Activated CD4-positive, CD25-positive, alpha-beta regulatory T cell (primary cell): ENCODE results near the gene UNC45B.
"Not testable (repeated sequence)": the region's sequence is repeated elsewhere in the genome, so short reads cannot be mapped to it uniquely, and the experiment has no call there.

ENCODE experiments used
- DNase-seq, 4 experiments: peaks; one replicate each; lab custom pipeline; 2025; lab: John Stamatoyannopoulos, UW

UNC45B gene, protein sequence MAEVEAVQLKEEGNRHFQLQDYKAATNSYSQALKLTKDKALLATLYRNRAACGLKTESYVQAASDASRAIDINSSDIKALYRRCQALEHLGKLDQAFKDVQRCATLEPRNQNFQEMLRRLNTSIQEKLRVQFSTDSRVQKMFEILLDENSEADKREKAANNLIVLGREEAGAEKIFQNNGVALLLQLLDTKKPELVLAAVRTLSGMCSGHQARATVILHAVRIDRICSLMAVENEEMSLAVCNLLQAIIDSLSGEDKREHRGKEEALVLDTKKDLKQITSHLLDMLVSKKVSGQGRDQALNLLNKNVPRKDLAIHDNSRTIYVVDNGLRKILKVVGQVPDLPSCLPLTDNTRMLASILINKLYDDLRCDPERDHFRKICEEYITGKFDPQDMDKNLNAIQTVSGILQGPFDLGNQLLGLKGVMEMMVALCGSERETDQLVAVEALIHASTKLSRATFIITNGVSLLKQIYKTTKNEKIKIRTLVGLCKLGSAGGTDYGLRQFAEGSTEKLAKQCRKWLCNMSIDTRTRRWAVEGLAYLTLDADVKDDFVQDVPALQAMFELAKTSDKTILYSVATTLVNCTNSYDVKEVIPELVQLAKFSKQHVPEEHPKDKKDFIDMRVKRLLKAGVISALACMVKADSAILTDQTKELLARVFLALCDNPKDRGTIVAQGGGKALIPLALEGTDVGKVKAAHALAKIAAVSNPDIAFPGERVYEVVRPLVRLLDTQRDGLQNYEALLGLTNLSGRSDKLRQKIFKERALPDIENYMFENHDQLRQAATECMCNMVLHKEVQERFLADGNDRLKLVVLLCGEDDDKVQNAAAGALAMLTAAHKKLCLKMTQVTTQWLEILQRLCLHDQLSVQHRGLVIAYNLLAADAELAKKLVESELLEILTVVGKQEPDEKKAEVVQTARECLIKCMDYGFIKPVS

DNA sequence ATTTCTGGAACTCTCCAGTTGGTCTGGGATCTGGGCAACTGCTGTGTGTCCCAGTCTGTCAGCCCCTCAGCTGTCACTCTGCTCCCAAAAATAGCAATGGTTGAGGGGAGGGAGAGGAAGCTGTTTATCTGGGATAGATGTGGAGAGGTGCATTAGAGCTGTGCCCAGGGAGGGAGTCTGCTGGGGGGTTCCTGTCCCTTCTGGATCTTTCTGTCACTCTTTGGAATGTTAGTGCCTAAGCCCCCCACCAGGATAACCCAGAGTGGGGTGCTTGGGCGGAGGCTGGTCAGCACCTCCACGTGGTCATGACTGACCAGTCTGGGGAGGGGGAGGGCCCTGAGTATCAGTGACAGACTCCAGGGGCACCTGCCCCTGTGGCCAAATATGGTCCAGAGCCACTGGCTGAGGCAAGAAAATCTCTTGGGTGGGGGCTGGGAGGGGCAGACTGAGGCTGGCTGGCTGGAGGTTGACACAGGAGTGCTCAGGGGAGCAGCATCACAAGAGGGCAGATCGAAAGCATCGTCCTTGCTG is at the start of gene UNC45B:
UNC45B (plus strand) TSS at position 443 of the 531 bp plus-strand sequence. CDS start 447 bp downstream, outside the sequence.
- DNase-seq = no peak

DNA sequence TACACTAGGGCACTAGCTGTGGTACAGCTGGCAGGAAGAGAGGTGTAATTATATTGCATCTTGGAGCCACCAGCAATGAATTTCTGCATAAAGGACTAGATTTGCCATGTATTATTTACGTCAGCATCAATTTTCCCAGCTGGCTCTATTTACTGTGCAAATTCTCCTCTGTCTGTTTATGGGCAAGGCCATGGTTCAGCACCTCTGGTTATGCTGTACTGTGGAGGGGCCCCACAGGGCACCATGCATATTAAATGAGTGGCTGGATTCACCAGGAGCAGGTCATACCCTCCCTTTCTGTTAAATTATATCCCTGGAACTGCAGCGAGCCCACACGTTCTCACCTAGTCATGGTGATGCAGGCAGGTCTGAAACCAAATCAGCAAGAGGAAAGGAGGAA is 47.7 kb upstream of the UNC45B start:
- no peak for DNase-seq

DNA sequence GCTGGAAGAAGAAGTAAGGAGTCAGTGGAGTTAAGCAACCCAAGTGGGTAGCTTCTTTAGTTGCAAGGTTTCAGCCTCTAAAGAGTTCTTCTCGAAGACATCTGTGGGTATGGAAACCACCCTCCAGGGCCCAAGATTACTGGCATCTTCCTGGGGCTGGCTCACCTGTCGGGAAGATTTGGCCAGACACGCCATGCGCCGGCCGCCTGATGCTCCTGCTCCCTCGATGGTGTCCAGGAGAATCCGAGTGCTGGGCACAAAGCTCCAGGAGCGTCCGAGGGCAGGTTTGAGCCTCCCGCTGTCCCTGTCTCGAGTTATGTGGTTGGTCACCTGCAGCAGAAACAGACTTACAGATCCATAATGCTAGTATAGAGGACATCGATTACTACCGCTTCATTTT is 46.6 kb upstream of the UNC45B start:
- no peak for DNase-seq

DNA sequence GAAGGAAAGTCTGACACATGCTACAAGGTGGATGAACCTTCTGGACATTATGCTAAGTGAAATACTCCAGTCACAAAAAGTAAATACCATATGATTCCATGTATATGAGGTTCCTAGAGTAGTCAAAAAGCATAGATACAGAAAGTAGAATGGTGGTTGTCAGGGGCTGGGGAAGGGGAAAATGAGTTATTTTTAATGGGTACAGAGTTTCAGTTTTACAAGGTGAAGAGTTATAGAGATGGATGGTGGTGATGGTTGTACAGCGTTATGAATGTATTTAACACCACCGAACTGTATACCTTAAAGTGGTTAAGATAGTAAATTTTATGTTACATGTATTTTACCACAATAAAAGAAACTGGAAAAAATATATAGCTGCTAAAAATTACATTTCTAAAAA is 45.9 kb upstream of the UNC45B start:
- no peak for DNase-seq

DNA sequence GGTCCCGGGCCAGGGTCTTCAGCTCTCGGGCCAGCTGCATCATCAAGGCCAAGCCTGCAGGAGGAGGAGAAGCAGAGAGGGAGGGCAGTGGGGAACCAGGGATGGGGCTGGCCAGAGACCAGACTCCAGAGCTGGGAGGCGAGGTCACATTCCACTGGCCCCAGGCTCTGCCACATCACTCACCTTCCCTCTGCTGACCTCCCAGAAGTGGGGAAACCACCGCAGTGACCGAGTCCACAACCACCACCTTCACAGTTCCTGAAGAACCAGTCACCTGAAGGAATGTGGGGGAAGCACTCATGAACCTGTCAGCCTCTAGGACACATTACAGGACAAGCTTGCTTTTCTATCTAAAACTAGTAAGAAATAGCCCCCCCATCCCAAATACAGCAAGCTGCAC is 44.3 kb upstream of the UNC45B start:
- no peak for DNase-seq

DNA sequence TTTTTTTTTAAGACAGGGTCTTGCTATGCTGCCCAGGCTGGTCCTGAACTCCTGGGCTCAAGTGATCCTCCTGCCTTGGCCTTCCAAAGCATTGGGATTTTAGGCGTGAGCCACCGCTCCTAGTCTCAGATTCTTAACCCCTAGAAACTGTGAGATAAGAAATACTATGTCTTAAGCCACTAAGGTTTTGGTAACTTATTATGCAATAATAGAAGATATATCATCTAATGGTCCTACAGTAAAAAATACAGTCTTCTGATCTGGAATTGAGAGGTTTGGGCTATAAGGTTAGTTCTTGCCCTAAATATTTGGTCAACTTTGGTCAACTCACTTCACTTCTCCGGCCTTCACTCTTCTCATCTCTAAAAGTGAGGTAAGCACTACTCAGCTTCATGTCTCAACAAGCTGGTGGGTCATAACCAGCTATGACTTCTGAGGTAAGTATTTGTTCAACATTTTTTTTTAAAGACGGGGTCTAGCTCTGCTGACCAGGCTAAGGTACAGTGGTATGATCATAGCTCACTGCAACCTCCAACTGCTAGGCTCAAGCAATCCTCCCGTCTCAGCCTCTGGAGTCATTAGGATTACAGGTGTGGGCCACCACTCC is 42.7 kb upstream of the UNC45B start:
- no peak for DNase-seq

DNA sequence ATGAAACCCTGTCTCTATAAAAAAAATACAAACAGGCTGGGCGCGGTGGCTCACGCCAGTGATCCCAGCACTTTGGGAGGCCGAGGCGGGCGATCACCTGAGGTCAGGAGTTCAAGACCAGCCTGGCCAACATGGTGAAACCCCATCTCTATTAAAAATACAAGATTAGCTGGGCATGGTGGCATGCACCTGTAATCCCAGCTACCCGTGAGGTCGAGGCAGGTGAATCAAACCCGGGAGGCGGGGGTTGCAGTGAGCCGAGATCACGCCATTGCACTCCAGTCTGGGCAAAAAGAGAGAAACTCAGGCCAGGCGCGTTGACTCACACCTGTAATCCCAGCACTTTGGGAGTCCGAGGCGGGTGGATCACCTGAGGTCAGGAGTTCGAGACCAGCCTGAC is 36.8 kb upstream of the UNC45B start:
- DNase-seq = not testable (repeated sequence)

DNA sequence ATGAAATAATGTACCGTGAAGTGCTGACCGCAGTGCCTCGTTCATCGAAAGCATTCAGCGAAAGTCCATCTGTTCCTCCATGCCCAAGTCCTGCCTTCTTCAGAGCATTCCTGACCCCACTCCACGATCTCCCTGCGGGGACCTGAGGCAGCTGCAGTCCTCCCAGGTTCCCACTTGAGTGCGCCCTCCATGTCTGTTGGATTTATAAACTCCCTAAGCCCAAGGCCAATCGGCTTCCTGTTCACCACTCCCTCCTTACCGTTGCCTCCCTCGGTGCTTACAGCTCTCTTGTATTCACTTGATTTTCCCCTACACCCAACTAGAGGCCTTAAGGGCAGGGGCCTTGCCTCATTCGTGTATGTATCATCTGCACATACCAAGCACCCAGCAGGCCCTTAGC is 30.8 kb upstream of the UNC45B start:
- DNase-seq = no peak

DNA sequence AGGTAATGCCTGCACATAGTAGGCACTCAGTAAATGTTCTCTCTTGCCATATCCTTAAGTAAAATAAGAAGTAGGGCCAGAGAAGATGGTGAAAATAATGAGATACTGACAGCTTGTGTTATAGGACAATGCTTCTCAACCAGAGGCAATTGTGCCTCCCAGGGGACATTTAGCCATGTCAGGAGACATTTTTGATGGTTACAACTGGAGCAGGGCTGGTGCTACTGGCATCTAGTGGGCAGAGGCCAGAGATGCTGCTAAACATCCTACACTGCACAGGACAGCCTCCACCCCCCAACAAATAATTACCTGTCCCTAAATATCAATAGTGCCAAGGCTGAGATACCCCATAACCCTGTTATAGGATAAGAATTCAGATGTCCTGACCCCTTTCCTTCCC is 29.6 kb upstream of the UNC45B start:
- DNase-seq = no peak

DNA sequence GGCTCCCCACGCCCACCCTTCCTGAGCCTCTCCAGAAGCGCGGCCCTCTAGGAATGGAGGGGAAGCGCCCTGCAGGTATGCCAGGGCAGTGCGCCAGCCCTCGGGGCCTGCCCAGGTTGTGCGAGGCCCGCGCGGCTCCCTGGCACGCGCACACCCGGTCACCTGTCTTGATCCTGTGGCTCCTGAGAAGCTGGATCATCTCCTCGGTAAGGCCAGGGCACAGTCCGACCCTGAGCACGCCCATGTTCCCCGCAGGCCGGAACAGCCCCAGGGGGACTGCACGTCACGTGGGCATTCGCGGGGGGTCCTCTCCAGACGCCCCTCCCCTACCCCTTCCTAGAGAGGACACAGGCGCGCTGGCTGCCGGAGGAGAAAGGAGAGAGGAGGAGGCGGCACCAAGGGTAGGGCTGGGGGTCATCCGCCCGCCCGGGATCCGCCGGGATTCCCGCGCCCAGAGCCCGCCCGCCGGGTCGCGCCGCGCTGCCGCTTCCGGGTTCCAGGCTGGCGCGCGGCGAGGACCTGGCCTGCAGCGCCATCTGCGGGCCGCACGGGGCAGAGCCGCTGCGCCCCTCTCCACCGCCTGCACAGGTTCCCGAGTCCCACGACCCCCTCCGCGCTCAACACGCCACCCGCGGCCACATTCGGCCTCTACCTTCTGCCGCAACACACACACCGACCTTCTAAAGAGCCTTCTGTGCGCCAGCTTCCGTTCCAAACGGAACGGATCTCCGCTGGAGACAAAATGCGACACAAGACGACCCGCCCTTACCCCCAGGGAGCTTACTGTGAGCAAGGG is 28.0 kb upstream of the UNC45B start, which contains the start of gene RAD51D:
RAD51D (minus strand) TSS at position 491 of the 796 bp plus-strand sequence; CDS start at position 244, 247 bp downstream.
- peak; percentile 59 to 71 (median 64) for DNase-seq

DNA sequence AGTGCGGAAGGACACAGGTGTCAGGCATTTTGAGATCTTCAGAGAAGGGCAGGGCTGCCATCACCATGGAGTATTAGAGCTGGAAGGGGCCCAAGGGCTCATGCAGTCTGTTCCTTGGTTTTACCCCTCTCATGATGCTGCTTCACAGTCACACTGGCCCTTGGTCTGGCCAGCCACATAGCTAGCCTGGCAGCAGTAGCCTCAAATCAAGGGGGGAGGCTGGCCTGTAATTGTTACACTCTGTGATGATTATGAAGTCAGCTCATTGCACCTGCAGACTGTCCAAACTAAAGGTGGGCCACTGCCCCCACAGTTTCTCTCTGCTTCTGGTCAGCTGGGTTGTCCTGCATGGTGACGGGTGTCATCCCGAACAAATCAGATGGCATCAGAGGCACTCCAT is 26.3 kb upstream of the UNC45B start, which contains the start of gene FNDC8:
FNDC8 (plus strand) TSS at position 301 of the 400 bp plus-strand sequence; CDS start at position 380, 79 bp downstream.
- DNase-seq = no peak

DNA sequence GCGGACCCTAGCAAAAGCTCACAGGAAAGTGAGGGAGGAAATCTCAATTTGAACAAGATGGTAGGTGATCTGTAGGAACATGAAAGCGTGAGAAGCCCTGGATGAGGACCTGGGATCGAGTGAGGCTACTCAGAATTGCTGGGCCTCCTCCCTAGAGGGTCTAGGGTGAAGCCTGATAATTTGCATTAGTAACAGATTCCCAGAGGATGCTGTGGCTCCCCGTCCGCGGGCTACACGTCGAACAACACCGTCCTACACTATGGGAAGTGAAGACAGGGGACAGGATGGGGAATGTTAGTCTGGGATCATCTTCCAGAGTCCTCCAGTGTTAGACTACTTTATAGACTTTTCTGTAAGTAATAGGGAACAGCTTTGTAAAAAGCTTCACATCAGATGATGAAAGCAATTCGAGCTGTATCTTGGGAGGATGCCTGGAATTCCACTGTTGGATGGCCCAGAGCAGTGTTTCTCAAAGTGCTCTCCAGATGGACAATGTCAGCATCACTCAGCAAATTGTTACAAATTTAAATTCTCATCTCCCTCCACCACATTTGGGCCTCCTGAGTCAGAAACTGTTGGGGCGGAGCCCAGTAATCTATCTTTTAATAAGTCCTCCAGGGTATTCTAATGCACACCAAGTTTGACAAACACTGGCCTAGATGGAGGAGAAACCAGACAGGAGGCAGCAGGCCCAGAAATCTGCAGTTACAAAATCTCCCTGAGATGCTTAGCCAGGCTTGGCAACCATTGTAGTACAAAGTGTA is 19.7 kb upstream of the UNC45B start:
- no peak for DNase-seq

DNA sequence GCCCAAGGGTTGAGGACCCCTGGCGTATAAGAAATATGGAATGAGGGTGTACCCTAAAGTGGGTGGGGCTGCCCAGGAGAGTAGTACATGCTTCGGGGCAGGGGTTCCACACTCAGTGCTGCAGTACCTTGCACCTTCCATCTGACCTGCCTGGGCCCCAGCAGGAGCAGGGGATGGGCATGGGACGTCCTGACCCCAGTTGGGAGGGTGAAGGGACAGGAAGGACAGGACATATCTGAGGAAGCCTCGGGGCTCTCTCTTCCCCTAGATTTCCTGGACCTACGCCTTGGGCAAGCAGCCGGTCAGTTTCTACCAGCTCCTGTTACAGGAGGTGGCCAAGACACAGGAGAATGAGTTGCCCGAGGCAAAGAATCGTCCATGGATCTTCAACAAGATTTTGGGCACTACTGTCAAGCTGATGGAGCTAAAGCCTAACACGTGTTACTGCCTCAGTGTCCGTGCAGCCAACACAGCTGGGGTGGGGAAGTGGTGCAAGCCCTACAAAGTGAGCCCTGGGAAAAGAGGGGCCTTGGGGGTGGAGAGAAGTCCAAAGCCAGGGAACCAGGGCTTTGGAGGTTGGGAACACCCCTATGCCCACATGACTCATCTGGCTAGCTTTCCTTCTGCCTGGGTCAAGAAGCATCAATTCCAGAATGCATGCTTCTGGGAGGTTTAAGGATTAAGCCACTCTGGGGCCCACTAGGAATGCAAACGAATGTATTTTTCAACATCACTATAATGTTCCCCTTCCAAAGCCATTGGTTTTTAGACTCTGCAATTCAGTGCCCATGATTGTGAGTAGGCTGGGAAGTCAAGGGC is 18.3 kb upstream of the UNC45B start:
- no peak for DNase-seq

DNA sequence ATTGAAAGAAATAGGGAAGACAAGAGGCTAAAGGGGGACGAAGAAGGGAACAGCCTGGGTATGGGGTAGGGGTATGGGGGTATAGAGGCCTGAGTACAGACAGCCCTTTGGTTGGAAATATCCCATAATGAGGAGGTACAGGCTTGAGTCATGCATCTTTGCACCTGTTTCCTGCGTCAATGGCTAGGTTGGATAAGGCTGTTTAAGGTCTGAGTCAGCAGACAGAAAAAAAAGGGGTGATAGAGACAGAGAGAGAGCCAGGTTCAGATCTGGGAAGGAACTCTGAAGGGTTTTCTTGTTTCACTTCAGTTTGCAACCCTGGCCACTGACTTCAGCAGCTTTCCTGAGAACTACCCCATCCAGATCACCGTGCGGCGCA is 17.7 kb upstream of the UNC45B start:
- no peak for DNase-seq

DNA sequence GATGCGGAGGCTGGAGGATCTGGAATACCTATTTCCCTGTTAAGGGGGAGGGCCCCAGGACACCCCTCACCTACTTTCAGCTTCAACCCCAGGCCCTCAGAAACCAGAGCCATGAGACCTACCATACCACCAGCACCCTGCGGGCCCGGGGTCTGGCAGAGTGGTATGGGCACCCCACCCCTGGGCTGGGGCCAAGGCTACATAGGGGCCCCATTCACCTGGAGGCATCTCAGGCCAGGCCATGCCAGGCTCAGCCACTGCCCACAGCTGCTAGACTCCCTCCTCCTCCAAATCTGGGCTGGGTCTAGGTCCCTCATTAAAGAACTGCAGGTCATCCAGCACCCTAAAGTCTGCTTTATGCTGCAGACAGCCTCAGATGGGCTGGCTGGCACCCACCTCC is 17.2 kb upstream of the UNC45B start:
- DNase-seq = no peak

DNA sequence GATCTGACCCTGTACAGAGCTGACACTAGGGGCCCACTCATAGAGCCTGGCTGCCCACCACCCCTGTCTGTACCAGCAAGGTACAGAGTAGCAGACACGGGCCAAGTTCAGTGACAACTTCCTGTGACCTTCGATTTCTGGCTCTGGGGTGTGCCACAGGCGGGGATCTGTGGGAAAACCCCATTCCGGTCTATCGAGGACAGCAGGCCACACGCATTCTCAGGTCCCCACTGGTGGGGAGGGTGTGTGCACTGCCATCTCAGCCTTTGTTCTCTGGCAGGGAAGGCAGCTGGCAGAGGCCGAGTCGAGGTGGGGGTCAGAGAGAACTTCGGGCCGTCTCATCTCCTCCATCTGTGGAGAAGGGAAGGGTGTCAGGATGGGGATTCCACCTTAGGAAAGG is 15.5 kb upstream of the UNC45B start:
- DNase-seq = no peak

DNA sequence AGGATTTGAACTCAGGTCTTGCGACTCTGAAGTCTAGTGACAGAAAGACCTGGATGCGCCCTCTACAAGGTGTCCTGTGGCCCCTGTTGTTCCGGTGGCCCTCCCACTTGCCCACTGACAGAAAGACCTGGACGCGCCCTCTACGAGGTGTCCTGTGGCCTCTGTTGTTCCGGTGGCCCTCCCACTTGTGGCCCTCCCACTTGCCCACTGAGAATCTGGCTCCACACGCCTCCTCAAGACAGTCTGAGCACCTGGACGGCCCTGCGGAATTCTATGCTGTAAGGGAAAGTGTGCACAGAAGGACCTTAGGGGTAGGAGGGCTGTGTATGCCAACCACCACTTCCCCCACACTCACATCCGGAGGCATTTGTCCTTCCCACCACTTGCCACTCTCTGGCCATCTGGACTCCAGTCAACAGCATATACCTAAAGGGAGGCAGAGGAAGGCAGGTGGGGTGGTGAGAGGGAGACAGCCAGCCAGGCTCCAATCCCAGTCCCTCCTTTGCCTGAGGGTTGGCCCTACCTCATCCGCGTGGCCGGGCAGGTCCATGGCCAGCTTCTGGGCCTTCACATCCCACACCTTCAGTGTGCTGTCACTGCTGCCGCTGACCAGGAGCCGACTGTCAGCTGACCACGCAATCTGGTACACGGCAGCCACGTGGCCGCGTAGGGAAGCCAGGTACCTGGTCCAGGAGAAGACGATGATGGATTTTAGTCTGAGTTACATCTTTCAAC is 14.6 kb upstream of the UNC45B start:
- DNase-seq = no peak

DNA sequence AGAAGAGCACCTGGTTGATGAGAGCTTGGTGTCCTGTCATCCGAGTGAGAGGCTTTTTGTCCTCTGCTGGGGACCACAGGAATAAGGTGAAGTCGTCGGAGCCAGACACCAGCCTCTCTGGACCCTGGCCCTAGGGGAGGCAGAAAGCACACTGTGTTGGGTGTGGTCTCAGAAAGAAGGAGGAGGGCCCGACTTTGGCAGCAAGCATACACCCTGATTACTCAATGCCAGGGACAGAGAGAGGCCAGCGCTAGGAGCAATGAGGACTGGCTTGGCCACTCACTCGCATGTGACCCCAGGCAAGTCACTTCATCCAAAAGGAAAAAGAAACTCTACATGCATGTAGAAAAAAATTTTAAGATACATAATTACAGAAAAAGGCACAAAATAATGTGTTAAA is 12.3 kb upstream of the UNC45B start:
- no peak for DNase-seq

DNA sequence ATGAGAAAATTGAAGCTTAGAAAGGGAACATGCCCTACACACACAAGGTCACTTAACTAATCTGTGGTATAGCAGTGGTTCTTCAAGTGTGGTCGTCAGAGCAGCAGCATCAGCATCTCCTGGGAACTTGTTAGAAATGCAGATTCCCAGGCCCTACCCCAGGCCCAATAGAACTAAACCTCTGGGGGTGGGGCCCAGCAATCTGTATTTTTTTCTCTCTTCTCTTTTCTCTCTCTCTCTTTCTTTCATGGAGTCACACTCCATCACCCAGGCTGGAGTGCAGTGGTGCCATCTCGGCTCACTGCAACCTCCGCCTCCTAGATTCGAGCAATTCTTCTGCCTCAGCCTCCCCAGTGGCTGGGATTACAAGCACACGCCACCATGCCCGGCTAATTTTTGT is 9.4 kb upstream of the UNC45B start:
- DNase-seq = no peak
